ENCODE measurements around the gene KIFC3. TPM values are rescaled to one million over a fixed set of nuclear protein-coding genes. Genes with fewer than 3 reads are reported as not detected.

Gene KIFC3
- total and polyA plus RNA-seq, 2 of the 8 experiments (the other 6 are each of a cell fraction or from before 2014, with no cell fraction given), result 2.1 to 7.1 TPM

GRCh38 chr16:57826706-57827625 is 24.7 kb upstream of the KIFC3 start (continued):
- TF ChIP-seq KDM4A (IDR thresholded peaks at IDR 0.05; ENCODE audit: low read depth, low read length, severe bottlenecking) (no peak), EGR1 (IDR thresholded peaks at IDR 0.05; ENCODE audit: borderline replicate concordance, low read depth, low read length) (no peak), CBX8 (IDR thresholded peaks at IDR 0.05; ENCODE audit: borderline replicate concordance, low read depth, low read length) (no peak), SUZ12 (IDR thresholded peaks at IDR 0.05; ENCODE audit: low read length) (no peak), BCL11A (IDR thresholded peaks at IDR 0.05; ENCODE audit: low read depth in 2 of 2, low read length in 2 of 2) (no peak), RNF2 (IDR thresholded peaks at IDR 0.05; ENCODE audit: borderline replicate concordance, low read depth, low read length, missing control alignments, poor library complexity, severe bottlenecking) (no peak), USF2 (IDR thresholded peaks at IDR 0.05; ENCODE audit: low read length) (no peak), NRF1 (IDR thresholded peaks at IDR 0.05; ENCODE audit: low read depth, low read length) (no peak), RFX5 (IDR thresholded peaks at IDR 0.05; ENCODE audit: borderline replicate concordance, low read depth, low read length) (no peak)
